Activated CD8-positive, alpha-beta T cell treated with anti-CD3 and anti-CD28 coated beads for 36 hours (primary cell): Measurements from ENCODE around the gene ARHGAP18. TPM values are rescaled to one million over a fixed set of nuclear protein-coding genes. Genes with fewer than 3 reads are reported as not detected.

Experiments used
- ATAC-seq: fragments of 200-7000 bp; cut with Tn5 transposase; one replicate; pipeline ENCODE4 v1.10.0; 2021; ENCODE audit warnings: mild to moderate bottlenecking, moderate library complexity
- CTCF ChIA-PET: fragments of 350-600 bp; sonication (Branson Sonifier 250); formaldehyde crosslinking; loops from one replicate; lab custom pipeline; 2021; ENCODE audit warnings: antibody characterized with exemption; lab: Charles Lee
- POLR2A ChIA-PET: fragments of 350-600 bp; sonication (Branson Sonifier 250); formaldehyde crosslinking; loops from one replicate; lab custom pipeline; 2021; ENCODE audit warnings: antibody characterized with exemption; lab: Charles Lee
- DNase-seq: peaks from one replicate; pipeline ENCODE4 v3.0.0-alpha.2; 2020
- H3K27ac Mint-ChIP-seq: one replicate; pipeline ENCODE4 v1.8.0; 2021; ENCODE audit warnings: mild to moderate bottlenecking, mixed read lengths
- H3K27me3 Mint-ChIP-seq: one replicate; pipeline ENCODE4 v1.8.0; 2021; ENCODE audit warnings: mixed read lengths
- H3K36me3 Mint-ChIP-seq: one replicate; pipeline ENCODE4 v1.8.0; 2021; ENCODE audit warnings: low read depth, mixed read lengths
- H3K4me1 Mint-ChIP-seq: one replicate; pipeline ENCODE4 v1.8.0; 2021; ENCODE audit warnings: low read depth, mixed read lengths
- H3K4me3 Mint-ChIP-seq: one replicate; pipeline ENCODE4 v1.8.0; 2021; ENCODE audit warnings: mild to moderate bottlenecking, moderate library complexity, mixed read lengths
- H3K9me3 Mint-ChIP-seq: one replicate; pipeline ENCODE4 v1.8.0; 2021; ENCODE audit warnings: mixed read lengths
- CTCF ChIP-seq: fragments of 200-600 bp; IDR thresholded peaks from one replicate; pipeline ENCODE4 v1.8.0; 2022; ENCODE audit warnings: antibody characterized with exemption, mild to moderate bottlenecking
- intact Hi-C: fragments of 100-400 bp; cut with micrococcal nuclease; formaldehyde crosslinking; loops from one replicate; pipeline ENCODE4 v1.10.0; 2022
- total RNA-seq, 2 experiments: library from RNA; stranded (reverse); gene quantifications; one replicate each; pipeline ENCODE4 v1.2.3, GENCODE V29; 2021

Gene ARHGAP18
- total RNA-seq, 2 experiments from 2014 or later, result 8.2 to 9.6 TPM

GRCh38 chr6:129667621-129668020, 42.4 kb downstream of the ARHGAP18 start:
- Mint-ChIP-seq H3K4me3 (no peak overlapping the region), H3K27me3 (no peaks in the 10 kb centered on the region), H3K27ac (no peak overlapping the region), H3K36me3 (no peaks in the 10 kb centered on the region), H3K4me1 (peaks cover 21% of the 10 kb centered on the region), H3K9me3 (no peaks in the 10 kb centered on the region)
- intact Hi-C loops, result no loop called here
- CTCF ChIA-PET, result interaction anchor here (1.0 kb wide), 1 partner anchor 60 kb away, joined by 3 read pairs; no protein-coding TSS in a partner anchor
- POLR2A ChIA-PET, result no interaction called here
- DNase-seq (no peak), ATAC-seq (no peak)
- TF ChIP-seq CTCF, result no peak

GRCh38 chr6:129667034-129667433, 42.9 kb downstream of the ARHGAP18 start:
- ChIA-PET CTCF (no interaction called here), POLR2A (no interaction called here)
- DNase-seq (no peak), ATAC-seq (no peak)
- no peaks in the 10 kb centered on the region for H3K36me3 Mint-ChIP-seq
- intact Hi-C loops, result no loop called here
- no peaks in the 10 kb centered on the region for H3K9me3 Mint-ChIP-seq
- H3K27ac Mint-ChIP-seq, result no peak overlapping the region
- H3K27me3 Mint-ChIP-seq, result no peaks in the 10 kb centered on the region
- H3K4me1 Mint-ChIP-seq, result peaks cover 20% of the 10 kb centered on the region
- H3K4me3 Mint-ChIP-seq, result no peak overlapping the region
- no peak for TF ChIP-seq CTCF

GRCh38 chr6:129665555-129665954, 44.4 kb downstream of the ARHGAP18 start:
- H3K36me3 Mint-ChIP-seq, result no peaks in the 10 kb centered on the region
- H3K9me3 Mint-ChIP-seq, result no peaks in the 10 kb centered on the region
- H3K27ac Mint-ChIP-seq, result no peak overlapping the region
- no peak for TF ChIP-seq CTCF
- ATAC-seq (no peak), DNase-seq (no peak)
- no peaks in the 10 kb centered on the region for H3K27me3 Mint-ChIP-seq
- ChIA-PET CTCF (interaction anchor here (0.9 kb wide), 1 partner anchor 68 kb away, joined by 3 read pairs; no protein-coding TSS in a partner anchor), POLR2A (no interaction called here)
- peaks cover 13% of the 10 kb centered on the region for H3K4me1 Mint-ChIP-seq
- intact Hi-C loops, result no loop called here
- H3K4me3 Mint-ChIP-seq, result no peak overlapping the region

GRCh38 chr6:129663531-129663930, 46.4 kb downstream of the ARHGAP18 start:
- no peak overlapping the region for H3K4me3 Mint-ChIP-seq

More at GRCh38 chr6:129663531-129663930, 46.4 kb downstream of the ARHGAP18 start:
- DNase-seq (no peak), ATAC-seq (no peak)
- H3K27me3 Mint-ChIP-seq, result no peaks in the 10 kb centered on the region
- ChIA-PET POLR2A (no interaction called here), CTCF (interaction anchor here (1.1 to 1.6 kb wide), 2 partner anchors 20 to 66 kb away, joined by 3 to 5 read pairs; no protein-coding TSS in a partner anchor)
- no peak overlapping the region for H3K27ac Mint-ChIP-seq
- intact Hi-C loops, result no loop called here
- TF ChIP-seq CTCF, result no peak
- H3K4me1 Mint-ChIP-seq, result peaks cover 13% of the 10 kb centered on the region
- no peaks in the 10 kb centered on the region for H3K36me3 Mint-ChIP-seq
- no peaks in the 10 kb centered on the region for H3K9me3 Mint-ChIP-seq
